Measurements from ENCODE around the gene GSTA3.
"Not testable (repeated sequence)": the region's sequence is repeated elsewhere in the genome, so short reads cannot be mapped to it uniquely, and the experiment has no call there.

GRCh38 chr6:52919511-52919910 is 10.0 kb upstream of the GSTA3 start:
- TF ChIP-seq CTCF (IDR thresholded peaks at IDR 0.05; ENCODE audit: low read length); EZH2 (optimal IDR thresholded peaks at IDR 0.05; ENCODE audit: low read depth, low read length); EZH2phosphoT487 (IDR thresholded peaks at IDR 0.05; ENCODE audit: low read length): not testable (repeated sequence)

All from MM.1S (cell line).